Measurements from ENCODE around the gene UNC45B. TPM values are rescaled to one million over a fixed set of nuclear protein-coding genes. Genes with fewer than 3 reads are reported as not detected.

Gene UNC45B
- total and polyA plus RNA-seq, 2 of the 13 experiments (the other 11 are each of a cell fraction or from before 2014, with no cell fraction given): 0.01 TPM; not detected in 1

DNA sequence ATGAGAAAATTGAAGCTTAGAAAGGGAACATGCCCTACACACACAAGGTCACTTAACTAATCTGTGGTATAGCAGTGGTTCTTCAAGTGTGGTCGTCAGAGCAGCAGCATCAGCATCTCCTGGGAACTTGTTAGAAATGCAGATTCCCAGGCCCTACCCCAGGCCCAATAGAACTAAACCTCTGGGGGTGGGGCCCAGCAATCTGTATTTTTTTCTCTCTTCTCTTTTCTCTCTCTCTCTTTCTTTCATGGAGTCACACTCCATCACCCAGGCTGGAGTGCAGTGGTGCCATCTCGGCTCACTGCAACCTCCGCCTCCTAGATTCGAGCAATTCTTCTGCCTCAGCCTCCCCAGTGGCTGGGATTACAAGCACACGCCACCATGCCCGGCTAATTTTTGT lies 9.4 kb upstream of the UNC45B start (continued):
- no peak for TF ChIP-seq EEA1 (CRISPR knock-in tag; IDR thresholded peaks at IDR 0.05; ENCODE audit: borderline replicate concordance)
- TF ChIP-seq SMARCE1 (IDR thresholded peaks at IDR 0.05; ENCODE audit: borderline replicate concordance): no peak
- TF ChIP-seq ZSCAN29 (CRISPR knock-in tag; conservative IDR thresholded peaks at IDR 0.05): no peak
- TF ChIP-seq ZNF33B (CRISPR knock-in tag; IDR thresholded peaks at IDR 0.05): no peak
- no peak for TF ChIP-seq SNAI1 (CRISPR knock-in tag; IDR thresholded peaks at IDR 0.05; ENCODE audit: borderline replicate concordance)
- TF ChIP-seq ZBTB1 (CRISPR knock-in tag; IDR thresholded peaks at IDR 0.05; ENCODE audit: borderline replicate concordance): no peak
- TF ChIP-seq, protein P1, sequence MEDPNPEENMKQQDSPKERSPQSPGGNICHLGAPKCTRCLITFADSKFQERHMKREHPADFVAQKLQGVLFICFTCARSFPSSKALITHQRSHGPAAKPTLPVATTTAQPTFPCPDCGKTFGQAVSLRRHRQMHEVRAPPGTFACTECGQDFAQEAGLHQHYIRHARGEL (CRISPR knock-in tag; IDR thresholded peaks at IDR 0.05): no peak
- no peak for TF ChIP-seq ZNF256 (CRISPR knock-in tag; conservative IDR thresholded peaks at IDR 0.05)

DNA sequence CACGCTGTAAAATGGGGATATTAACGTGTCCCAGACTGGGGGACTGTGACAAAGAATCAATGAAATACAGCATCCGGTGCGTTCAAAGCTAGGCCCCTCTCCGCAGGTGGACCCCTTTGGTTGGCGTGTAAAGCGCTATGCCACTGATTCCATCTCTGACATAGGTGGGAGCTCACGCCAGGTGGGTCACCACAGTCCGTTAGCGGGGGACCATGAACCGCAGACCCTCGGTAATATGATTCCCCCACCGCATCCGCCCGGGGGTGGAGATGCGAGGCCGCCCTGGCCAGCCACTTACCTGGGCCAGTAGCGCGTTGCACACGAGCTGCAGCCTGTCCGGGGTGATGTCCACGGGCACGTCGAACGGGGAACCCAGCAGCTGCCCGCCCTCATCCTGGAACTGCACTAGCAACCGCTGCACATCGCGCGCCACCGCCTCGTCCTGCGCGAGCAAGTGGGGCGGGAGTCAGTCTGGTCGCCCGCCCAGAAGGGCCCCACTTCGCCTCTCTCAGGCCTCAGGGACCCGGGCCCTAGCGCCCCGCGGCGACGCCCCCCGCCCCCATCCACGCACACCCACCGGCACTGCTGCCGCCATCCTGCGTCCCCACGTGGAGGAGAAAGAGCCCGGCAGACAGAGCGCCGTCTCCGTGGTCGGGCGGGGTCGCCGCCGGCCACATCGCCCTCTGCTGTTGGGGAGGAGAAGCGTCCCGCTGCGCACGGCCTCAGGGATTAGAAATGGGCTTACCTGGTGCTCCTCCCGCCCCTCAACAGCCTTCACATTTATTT lies 5.7 kb upstream of the UNC45B start, which contains the start of gene NLE1:
NLE1 (minus strand) TSS at position 623 of the 786 bp plus-strand sequence; CDS start at position 595, 28 bp downstream.
- Histone ChIP-seq H3K4me1 (ENCODE audit: insufficient read depth, low read length) (peaks cover 35% of the 10 kb centered on the region), H3K36me3 (replicated peaks in 1 of 2; ENCODE audit: control insufficient read depth in 1 of 2, insufficient read depth in 2 of 2, low read length in 2 of 2) (peaks cover 14 to 31% of the 10 kb centered on the region in 2 experiments), H3K9ac (ENCODE audit: insufficient read depth, low read depth, low read length) (peak within 1 kb of the TSS; percentile 93), H3K27ac (ENCODE audit: extremely low read length, insufficient read depth, low read length) (peak within 1 kb of the TSS; percentile 58), H3K27me3 (ENCODE audit: control insufficient read depth in 1 of 2, insufficient read depth in 2 of 2, low read length in 2 of 2) (peaks cover 1 to 10% of the 10 kb centered on the region in 2 experiments; a peak in 2 of 5 replicates), H2AFZ (ENCODE audit: low read length) (peak within 1 kb of the TSS; percentile 23), H4K20me1 (ENCODE audit: insufficient read depth, low read length) (no peaks in the 10 kb centered on the region), H3K4me2 (ENCODE audit: low read depth, low read length) (peak within 1 kb of the TSS; percentile 93), H3K4me3 (replicated peaks in 1 of 3; ENCODE audit: insufficient read depth in 1 of 3, low read depth in 2 of 3, low read length in 3 of 3) (peak within 1 kb of the TSS; percentile 86 to 97 (median 93)), H3K9me3 (ENCODE audit: low read length) (no peaks in the 10 kb centered on the region), H3K79me2 (ENCODE audit: insufficient read depth, low read length) (peaks cover 13% of the 10 kb centered on the region)
- in situ Hi-C loops (cut with HindIII; ENCODE audit: extremely low pct_ligation_motif_present, low pct_unique_long_range_greater_than_20kb): no loop called here
- peak; percentile 51 for FAIRE-seq
- peak; percentile 94 for ATAC-seq
- ChIA-PET CTCF (ENCODE audit: low intra/inter-chr PET ratio, low total read pairs) (interaction anchor here (1.2 to 1.4 kb wide), 2 partner anchors 23 to 53 kb away, joined by 3 to 4 read pairs; partner anchors contain the start of gene RAD51D), POLR2A (interaction anchor here (1.2 to 1.3 kb wide), 2 partner anchors 22 to 437 kb away, joined by 4 to 8 read pairs; partner anchors contain the start of genes PEX12 and RAD51D)
- peak; percentile 65 for DNase-seq (ENCODE audit: low spot score)
- WGBS (ENCODE audit: low lambda C conversion rate): 0% methylated on average over 3 of the region's 65 CpGs
- intact Hi-C loops (cut with micrococcal nuclease; ENCODE audit: unreplicated experiment): no loop called here
- TSS peak; percentile 83 for BruUV-seq (replicated peaks)
- no peak for TF ChIP-seq ZNF431 (CRISPR knock-in tag; IDR thresholded peaks at IDR 0.05; ENCODE audit: borderline replicate concordance, low read depth)
- no peak for TF ChIP-seq HMG20B (CRISPR knock-in tag; conservative IDR thresholded peaks at IDR 0.05)
- peak; percentile 78 for TF ChIP-seq AGO2 (optimal IDR thresholded peaks at IDR 0.05; ENCODE audit: low read depth, low read length)
- TF ChIP-seq ZNF121 (CRISPR knock-in tag; IDR thresholded peaks at IDR 0.05): peak; percentile 35; the same call in 1 of the 2 replicates
- TF ChIP-seq, protein P2, sequence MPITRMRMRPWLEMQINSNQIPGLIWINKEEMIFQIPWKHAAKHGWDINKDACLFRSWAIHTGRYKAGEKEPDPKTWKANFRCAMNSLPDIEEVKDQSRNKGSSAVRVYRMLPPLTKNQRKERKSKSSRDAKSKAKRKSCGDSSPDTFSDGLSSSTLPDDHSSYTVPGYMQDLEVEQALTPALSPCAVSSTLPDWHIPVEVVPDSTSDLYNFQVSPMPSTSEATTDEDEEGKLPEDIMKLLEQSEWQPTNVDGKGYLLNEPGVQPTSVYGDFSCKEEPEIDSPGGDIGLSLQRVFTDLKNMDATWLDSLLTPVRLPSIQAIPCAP (CRISPR knock-in tag; IDR thresholded peaks at IDR 0.05; ENCODE audit: low read depth): 0 out of 2 replicates have a peak, but pooled peaks have one; percentile 78
- peak; percentile 19; the same call in 1 of the 2 replicates for TF ChIP-seq JUND (CRISPR knock-in tag; IDR thresholded peaks at IDR 0.05)
- no peak for TF ChIP-seq SRSF4 (IDR thresholded peaks at IDR 0.05; ENCODE audit: low read depth, low read length, poor library complexity, severe bottlenecking)
- TF ChIP-seq MYC (CRISPR knock-in tag; IDR thresholded peaks at IDR 0.05; ENCODE audit: borderline replicate concordance): peak; percentile 99
- peak; percentile 87 for TF ChIP-seq PHF5A (CRISPR knock-in tag; IDR thresholded peaks at IDR 0.05; ENCODE audit: low read depth, unreplicated experiment)
- no peak for TF ChIP-seq MAF1 (CRISPR knock-in tag; IDR thresholded peaks at IDR 0.05; ENCODE audit: borderline replicate concordance)
- TF ChIP-seq ZNF788 (CRISPR knock-in tag; IDR thresholded peaks at IDR 0.05; ENCODE audit: borderline replicate concordance): peak; percentile 97
- TF ChIP-seq, protein P3, sequence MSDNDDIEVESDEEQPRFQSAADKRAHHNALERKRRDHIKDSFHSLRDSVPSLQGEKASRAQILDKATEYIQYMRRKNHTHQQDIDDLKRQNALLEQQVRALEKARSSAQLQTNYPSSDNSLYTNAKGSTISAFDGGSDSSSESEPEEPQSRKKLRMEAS (IDR thresholded peaks at IDR 0.05): peak; percentile 99
- TF ChIP-seq HES4 (CRISPR knock-in tag; IDR thresholded peaks at IDR 0.05; ENCODE audit: borderline replicate concordance): peak; percentile 69; the same call in 1 of the 2 replicates
- TF ChIP-seq IRX3 (CRISPR knock-in tag; IDR thresholded peaks at IDR 0.05; ENCODE audit: borderline replicate concordance, low read depth): no peak
